Stimulated activated naive B cell treated with anti-CD40 and anti-IgM and Interleukin-4, amounts not matched to agents 10 μg/mL and 1 μg/mL and 100 μg/mL, for 72 hours (primary cell): ENCODE measurements around the gene TIMM17A.

Experiments
- ATAC-seq, 2 donors: fragments of 150-1000 bp; cut with Tn5 transposase; replicated peaks; 2 replicates each; pipeline ENCODE4 v1.10.0; 2021; ENCODE audit warnings: moderate library complexity in 1 of 2
- DNase-seq: peaks from one replicate; pipeline ENCODE4 v3.0.0; 2021
- H3K27ac Mint-ChIP-seq: one replicate; pipeline ENCODE4 v1.8.0; 2022; ENCODE audit warnings: mild to moderate bottlenecking, mixed read lengths
- H3K27me3 Mint-ChIP-seq, 2 donors: one replicate each; pipeline ENCODE4 v1.8.0; 2022; ENCODE audit warnings: mixed read lengths in 2 of 2
- H3K36me3 Mint-ChIP-seq, 2 donors: one replicate each; pipeline ENCODE4 v1.8.0; 2022; ENCODE audit warnings: mixed read lengths in 2 of 2, mild to moderate bottlenecking in 1 of 2
- H3K4me1 Mint-ChIP-seq, 2 donors: one replicate each; pipeline ENCODE4 v1.8.0; 2022; ENCODE audit warnings: mixed read lengths in 2 of 2, mild to moderate bottlenecking in 1 of 2
- H3K4me3 Mint-ChIP-seq, 2 donors: one replicate each; pipeline ENCODE4 v1.8.0; 2022; ENCODE audit warnings: mild to moderate bottlenecking in 2 of 2, mixed read lengths in 2 of 2, moderate library complexity in 1 of 2
- H3K9me3 Mint-ChIP-seq, 2 donors: one replicate each; pipeline ENCODE4 v1.8.0; 2022; ENCODE audit warnings: mixed read lengths in 2 of 2, mild to moderate bottlenecking in 1 of 2

Gene TIMM17A

DNA sequence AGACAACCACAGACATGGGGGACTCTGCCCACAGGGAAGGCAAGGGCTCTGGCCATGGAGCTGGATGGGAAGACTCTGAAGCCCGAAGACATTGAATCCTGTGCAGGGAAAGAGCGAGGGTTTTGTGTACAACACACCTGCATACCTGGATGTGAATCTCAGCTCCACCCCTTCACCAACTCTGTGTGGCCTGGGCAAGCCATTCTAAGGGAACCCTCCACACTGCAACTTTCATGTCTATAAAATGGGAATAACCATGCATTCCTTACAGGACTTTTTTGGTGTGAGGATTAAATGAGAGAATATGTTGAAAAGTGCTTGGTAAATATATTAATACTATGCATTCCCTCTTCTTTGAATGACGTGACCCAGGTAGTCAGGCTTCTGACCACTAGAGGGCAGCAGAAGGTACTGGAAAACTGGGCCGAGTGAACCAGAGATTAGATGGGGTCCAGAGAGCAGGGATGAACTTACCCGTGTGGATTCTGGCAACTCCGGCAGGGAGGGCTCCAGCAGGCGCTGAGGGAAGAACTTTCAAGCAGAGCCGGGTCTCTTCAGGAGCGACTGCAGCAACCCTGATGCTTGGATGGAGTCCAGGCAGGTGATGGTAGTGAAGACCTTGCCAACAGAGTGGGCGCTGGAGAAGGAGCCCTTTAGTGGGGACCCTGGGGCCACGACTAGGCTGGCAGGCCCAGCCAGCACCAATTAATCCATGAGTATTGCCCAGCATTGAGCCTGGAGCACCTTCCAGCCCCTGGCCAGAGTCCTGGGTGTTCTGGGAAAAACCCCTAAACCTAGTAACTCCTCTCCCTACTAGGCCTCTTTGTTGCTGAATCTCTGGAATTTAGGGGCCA is 54.2 kb downstream of the TIMM17A start:
- Mint-ChIP-seq H3K27me3 (no peaks in the 10 kb centered on the region), H3K36me3 (peaks cover 8 to 29% of the 10 kb centered on the region in 2 donors), H3K4me3 (no peak overlapping the region), H3K4me1 (peaks cover 5 to 14% of the 10 kb centered on the region in 2 donors), H3K27ac (no peak overlapping the region), H3K9me3 (no peaks in the 10 kb centered on the region)
- peak; percentile 76 to 79 for ATAC-seq
- peak; percentile 23 for DNase-seq

- H3K4me1 Mint-ChIP-seq, result peaks cover 5 to 14% of the 10 kb centered on the region in 2 donors
- no peak within 1 kb of the TSS for H3K27ac Mint-ChIP-seq
- H3K4me3 Mint-ChIP-seq, result no peak within 1 kb of the TSS
- H3K9me3 Mint-ChIP-seq, result no peaks in the 10 kb centered on the region
- H3K27me3 Mint-ChIP-seq, result no peaks in the 10 kb centered on the region
- H3K36me3 Mint-ChIP-seq, result peaks cover 5 to 20% of the 10 kb centered on the region in 2 donors
- DNase-seq, result peak; percentile 15
- ATAC-seq, result peak; percentile 59 to 84
Observed at GRCh38 chr1:202010180-202011015, 55.1 kb downstream of the TIMM17A start, which contains the start of gene ELF3. Gene ELF3 (plus strand): TSS chr1:202010587. CDS start chr1:202011137, 550 bp downstream.

DNA sequence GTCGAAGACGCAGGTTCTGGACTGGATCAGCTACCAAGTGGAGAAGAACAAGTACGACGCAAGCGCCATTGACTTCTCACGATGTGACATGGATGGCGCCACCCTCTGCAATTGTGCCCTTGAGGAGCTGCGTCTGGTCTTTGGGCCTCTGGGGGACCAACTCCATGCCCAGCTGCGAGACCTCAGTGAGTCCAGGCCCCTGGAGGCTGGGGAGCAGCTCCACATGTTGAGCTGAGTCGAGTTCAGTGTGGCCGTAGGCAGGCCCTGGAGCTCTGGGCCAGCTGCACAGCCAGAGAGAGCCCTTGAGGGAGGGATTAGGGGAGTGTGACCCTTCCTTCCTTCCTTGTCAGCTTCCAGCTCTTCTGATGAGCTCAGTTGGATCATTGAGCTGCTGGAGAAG is 56.7 kb downstream of the TIMM17A start:
- no peak for ATAC-seq
- no peak overlapping the region for H3K27ac Mint-ChIP-seq
- H3K9me3 Mint-ChIP-seq, result no peaks in the 10 kb centered on the region
- H3K27me3 Mint-ChIP-seq, result peaks cover 2 to 9% of the 10 kb centered on the region in 2 donors
- H3K4me3 Mint-ChIP-seq, result no peak overlapping the region
- peaks cover 5 to 14% of the 10 kb centered on the region in 2 donors for H3K4me1 Mint-ChIP-seq
- DNase-seq, result no peak
- H3K36me3 Mint-ChIP-seq, result peaks cover 2 to 13% of the 10 kb centered on the region in 2 donors

DNA sequence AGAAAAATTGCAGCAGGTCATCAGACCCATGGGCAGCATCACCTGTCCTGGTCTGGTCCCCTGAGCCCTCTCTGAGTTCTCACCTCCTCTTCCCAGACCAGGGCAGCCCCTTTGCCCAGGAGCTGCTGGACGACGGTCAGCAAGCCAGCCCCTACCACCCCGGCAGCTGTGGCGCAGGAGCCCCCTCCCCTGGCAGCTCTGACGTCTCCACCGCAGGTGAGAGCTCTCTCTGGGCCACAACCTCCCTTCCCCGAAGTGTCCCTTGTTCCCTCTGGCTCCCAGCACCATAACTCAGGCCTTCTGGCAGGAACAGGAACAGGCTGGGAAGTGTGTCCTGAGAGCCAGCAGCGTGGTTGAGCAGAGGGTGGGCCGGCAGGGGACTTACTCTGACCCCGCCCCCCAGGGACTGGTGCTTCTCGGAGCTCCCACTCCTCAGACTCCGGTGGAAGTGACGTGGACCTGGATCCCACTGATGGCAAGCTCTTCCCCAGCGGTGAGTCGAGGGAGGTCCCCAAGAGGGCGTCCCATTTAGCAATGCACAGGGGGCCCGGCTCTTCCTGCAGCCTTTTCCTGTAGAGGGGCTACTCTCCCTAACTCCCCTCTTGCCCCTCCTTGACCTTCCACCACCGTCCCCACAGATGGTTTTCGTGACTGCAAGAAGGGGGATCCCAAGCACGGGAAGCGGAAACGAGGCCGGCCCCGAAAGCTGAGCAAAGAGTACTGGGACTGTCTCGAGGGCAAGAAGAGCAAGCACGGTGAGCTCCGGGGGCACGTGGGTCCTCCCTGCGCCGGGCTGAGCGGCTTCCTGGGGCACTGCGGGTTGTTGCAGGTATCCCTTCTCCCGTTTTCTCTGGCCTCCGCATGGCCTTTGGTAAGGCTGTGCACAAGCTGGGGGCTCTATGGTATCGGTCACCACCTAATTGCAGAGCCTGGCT is 57.5 kb downstream of the TIMM17A start:
- Mint-ChIP-seq H3K9me3 (no peaks in the 10 kb centered on the region), H3K4me3 (no peak overlapping the region), H3K27ac (no peak overlapping the region), H3K27me3 (peaks cover 5 to 12% of the 10 kb centered on the region in 2 donors), H3K4me1 (peaks cover 5 to 14% of the 10 kb centered on the region in 2 donors), H3K36me3 (peaks cover 2 to 13% of the 10 kb centered on the region in 2 donors)
- DNase-seq (no peak), ATAC-seq (no peak)

- H3K4me1 Mint-ChIP-seq, result peaks cover 5 to 14% of the 10 kb centered on the region in 2 donors
- H3K27me3 Mint-ChIP-seq, result peaks cover 11 to 14% of the 10 kb centered on the region in 2 donors
- ATAC-seq (no peak), DNase-seq (no peak)
- H3K36me3 Mint-ChIP-seq, result peaks cover 0 to 7% of the 10 kb centered on the region in 2 donors
- no peaks in the 10 kb centered on the region for H3K9me3 Mint-ChIP-seq
- H3K27ac Mint-ChIP-seq, result no peak overlapping the region
- H3K4me3 Mint-ChIP-seq, result no peak overlapping the region
Observed at GRCh38 chr1:202013603-202014002, 58.3 kb downstream of the TIMM17A start.

DNA sequence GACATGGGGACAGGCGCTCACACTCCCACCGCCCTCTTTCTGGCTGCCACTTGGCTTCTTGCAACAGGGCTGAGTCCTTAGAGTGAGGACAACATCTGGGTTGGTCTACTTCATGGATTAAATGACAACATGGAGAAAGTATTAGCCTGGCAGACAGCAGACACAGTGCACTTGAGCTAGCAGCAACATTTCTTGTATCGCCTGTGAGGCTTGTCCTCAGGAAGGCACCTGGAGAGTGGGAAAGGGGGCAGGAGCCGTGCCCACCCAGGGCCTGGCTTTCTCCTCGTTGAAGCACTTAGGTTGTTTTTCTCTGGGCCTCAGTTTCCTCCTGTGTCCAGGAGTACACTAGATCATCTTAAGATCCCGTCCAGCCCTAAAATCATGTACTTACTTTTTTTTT is 58.8 kb downstream of the TIMM17A start:
- Mint-ChIP-seq H3K36me3 (peaks cover 0 to 4% of the 10 kb centered on the region in 2 donors), H3K27ac (no peak overlapping the region), H3K4me3 (no peak overlapping the region), H3K4me1 (peaks cover 5 to 14% of the 10 kb centered on the region in 2 donors), H3K27me3 (peaks cover 16 to 18% of the 10 kb centered on the region in 2 donors), H3K9me3 (no peaks in the 10 kb centered on the region)
- ATAC-seq (no peak), DNase-seq (no peak)

DNA sequence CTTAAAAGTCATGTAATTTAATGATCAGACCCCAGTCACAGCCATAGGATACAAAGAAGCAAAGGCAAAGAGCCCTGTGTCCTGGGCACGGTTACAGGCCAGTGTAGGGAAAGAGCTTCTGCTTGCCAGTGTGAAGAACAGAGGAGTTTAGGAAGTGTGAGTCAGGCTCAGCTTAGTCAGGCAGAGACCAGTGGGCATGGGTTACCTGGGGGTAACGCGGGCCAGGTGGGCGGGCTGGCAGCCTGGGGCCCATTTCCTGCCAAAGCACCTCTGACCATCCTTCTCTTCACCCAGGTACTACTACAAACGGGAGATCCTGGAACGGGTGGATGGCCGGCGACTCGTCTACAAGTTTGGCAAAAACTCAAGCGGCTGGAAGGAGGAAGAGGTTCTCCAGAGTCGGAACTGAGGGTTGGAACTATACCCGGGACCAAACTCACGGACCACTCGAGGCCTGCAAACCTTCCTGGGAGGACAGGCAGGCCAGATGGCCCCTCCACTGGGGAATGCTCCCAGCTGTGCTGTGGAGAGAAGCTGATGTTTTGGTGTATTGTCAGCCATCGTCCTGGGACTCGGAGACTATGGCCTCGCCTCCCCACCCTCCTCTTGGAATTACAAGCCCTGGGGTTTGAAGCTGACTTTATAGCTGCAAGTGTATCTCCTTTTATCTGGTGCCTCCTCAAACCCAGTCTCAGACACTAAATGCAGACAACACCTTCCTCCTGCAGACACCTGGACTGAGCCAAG is 59.8 kb downstream of the TIMM17A start:
- no peak for ATAC-seq
- Mint-ChIP-seq H3K9me3 (no peaks in the 10 kb centered on the region), H3K36me3 (peaks cover 0 to 4% of the 10 kb centered on the region in 2 donors), H3K4me3 (no peak overlapping the region), H3K4me1 (peaks cover 2 to 4% of the 10 kb centered on the region in 2 donors), H3K27ac (no peak overlapping the region), H3K27me3 (peaks cover 17 to 20% of the 10 kb centered on the region in 2 donors)
- no peak for DNase-seq

DNA sequence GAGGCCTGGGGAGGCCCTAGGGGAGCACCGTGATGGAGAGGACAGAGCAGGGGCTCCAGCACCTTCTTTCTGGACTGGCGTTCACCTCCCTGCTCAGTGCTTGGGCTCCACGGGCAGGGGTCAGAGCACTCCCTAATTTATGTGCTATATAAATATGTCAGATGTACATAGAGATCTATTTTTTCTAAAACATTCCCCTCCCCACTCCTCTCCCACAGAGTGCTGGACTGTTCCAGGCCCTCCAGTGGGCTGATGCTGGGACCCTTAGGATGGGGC is 60.3 kb downstream of the TIMM17A start:
- ATAC-seq (no peak), DNase-seq (no peak)
- no peaks in the 10 kb centered on the region for H3K9me3 Mint-ChIP-seq
- peaks cover 0 to 4% of the 10 kb centered on the region in 2 donors for H3K36me3 Mint-ChIP-seq
- no peak overlapping the region for H3K27ac Mint-ChIP-seq
- no peak overlapping the region for H3K4me3 Mint-ChIP-seq
- peaks cover 17 to 20% of the 10 kb centered on the region in 2 donors for H3K27me3 Mint-ChIP-seq
- no peaks in the 10 kb centered on the region for H3K4me1 Mint-ChIP-seq

- DNase-seq, result no peak
Observed at GRCh38 chr1:202016022-202016810, 60.9 kb downstream of the TIMM17A start.

GRCh38 chr1:202016811-202017748 is 61.8 kb downstream of the TIMM17A start:
- DNase-seq, result no peak
- Mint-ChIP-seq H3K4me1 (no peaks in the 10 kb centered on the region), H3K4me3 (no peak overlapping the region), H3K27me3 (peaks cover 24 to 30% of the 10 kb centered on the region in 2 donors), H3K36me3 (peaks cover 0 to 4% of the 10 kb centered on the region in 2 donors), H3K9me3 (no peaks in the 10 kb centered on the region), H3K27ac (no peak overlapping the region)
- no peak for ATAC-seq

More at GRCh38 chr1:202016022-202016810, 60.9 kb downstream of the TIMM17A start:
- peaks cover 19 to 22% of the 10 kb centered on the region in 2 donors for H3K27me3 Mint-ChIP-seq
- H3K9me3 Mint-ChIP-seq, result no peaks in the 10 kb centered on the region
- H3K36me3 Mint-ChIP-seq, result peaks cover 0 to 4% of the 10 kb centered on the region in 2 donors
- no peak for ATAC-seq
- H3K27ac Mint-ChIP-seq, result no peak overlapping the region
- no peaks in the 10 kb centered on the region for H3K4me1 Mint-ChIP-seq
- H3K4me3 Mint-ChIP-seq, result no peak overlapping the region

GRCh38 chr1:202017749-202018467 is 62.6 kb downstream of the TIMM17A start:
- ATAC-seq (no peak), DNase-seq (no peak)
- Mint-ChIP-seq H3K27me3 (peaks cover 27 to 39% of the 10 kb centered on the region in 2 donors), H3K9me3 (no peaks in the 10 kb centered on the region), H3K4me1 (no peaks in the 10 kb centered on the region), H3K36me3 (peaks cover 0 to 4% of the 10 kb centered on the region in 2 donors), H3K27ac (no peak overlapping the region), H3K4me3 (no peak overlapping the region)
